Head of caudate nucleus (tissue), 42 donors: Measurements from ENCODE around the gene CDH4.
"Not testable (repeated sequence)": the region's sequence is repeated elsewhere in the genome, so short reads cannot be mapped to it uniquely, and the experiment has no call there.

Source experiments
- DNase-seq, 42 donors: peaks; one replicate each; pipeline versions ENCODE4 v3.0.0 to v3.0.0-alpha.2; 2020 to 2021; ENCODE audit warnings: mixed read lengths in 7 of 42
- intact Hi-C: fragments of 100-400 bp; cut with DNase I; formaldehyde crosslinking; loops from one replicate; pipeline ENCODE4 v1.15.0; 2022

CDH4 gene

GRCh38 chr20:61968036-61968810 is 716.2 kb downstream of the CDH4 start:
- intact Hi-C loops = no loop called here
- DNase-seq = peak in 2 of 42 donors; percentile 3 to 8

DNA sequence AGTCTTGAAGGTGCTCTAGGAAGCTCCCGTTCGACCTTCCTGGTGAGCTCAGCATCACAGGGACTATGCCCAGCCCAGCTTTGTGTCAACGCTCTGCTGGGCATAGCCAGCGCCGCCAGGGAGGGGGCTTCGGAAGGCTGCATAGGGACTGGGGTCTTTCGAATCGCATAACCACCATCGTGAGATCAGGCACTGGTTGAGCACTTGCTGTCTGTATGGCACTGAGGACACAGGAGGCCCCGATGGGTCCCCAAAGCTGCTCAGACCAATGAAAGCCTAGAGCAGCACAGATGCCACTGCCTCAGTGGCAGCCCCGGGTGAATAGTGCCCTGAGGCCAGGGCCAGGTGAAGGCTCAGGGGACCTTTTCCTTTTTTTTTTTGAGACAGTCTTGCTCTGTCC is 716.9 kb downstream of the CDH4 start:
- intact Hi-C loops = no loop called here
- DNase-seq = no peak

GRCh38 chr20:61969806-61970205 is 717.7 kb downstream of the CDH4 start:
- intact Hi-C loops = no loop called here
- no peak for DNase-seq

GRCh38 chr20:61970357-61970756 is 718.3 kb downstream of the CDH4 start:
- intact Hi-C loops = no loop called here
- DNase-seq = peak in 14 of 42 donors; percentile 4 to 64 (median 36)

- peak in 1 of 42 donors; percentile 1 for DNase-seq
- intact Hi-C loops = not testable (repeated sequence)
Observed at GRCh38 chr20:61971595-61971994, 719.5 kb downstream of the CDH4 start.

DNA sequence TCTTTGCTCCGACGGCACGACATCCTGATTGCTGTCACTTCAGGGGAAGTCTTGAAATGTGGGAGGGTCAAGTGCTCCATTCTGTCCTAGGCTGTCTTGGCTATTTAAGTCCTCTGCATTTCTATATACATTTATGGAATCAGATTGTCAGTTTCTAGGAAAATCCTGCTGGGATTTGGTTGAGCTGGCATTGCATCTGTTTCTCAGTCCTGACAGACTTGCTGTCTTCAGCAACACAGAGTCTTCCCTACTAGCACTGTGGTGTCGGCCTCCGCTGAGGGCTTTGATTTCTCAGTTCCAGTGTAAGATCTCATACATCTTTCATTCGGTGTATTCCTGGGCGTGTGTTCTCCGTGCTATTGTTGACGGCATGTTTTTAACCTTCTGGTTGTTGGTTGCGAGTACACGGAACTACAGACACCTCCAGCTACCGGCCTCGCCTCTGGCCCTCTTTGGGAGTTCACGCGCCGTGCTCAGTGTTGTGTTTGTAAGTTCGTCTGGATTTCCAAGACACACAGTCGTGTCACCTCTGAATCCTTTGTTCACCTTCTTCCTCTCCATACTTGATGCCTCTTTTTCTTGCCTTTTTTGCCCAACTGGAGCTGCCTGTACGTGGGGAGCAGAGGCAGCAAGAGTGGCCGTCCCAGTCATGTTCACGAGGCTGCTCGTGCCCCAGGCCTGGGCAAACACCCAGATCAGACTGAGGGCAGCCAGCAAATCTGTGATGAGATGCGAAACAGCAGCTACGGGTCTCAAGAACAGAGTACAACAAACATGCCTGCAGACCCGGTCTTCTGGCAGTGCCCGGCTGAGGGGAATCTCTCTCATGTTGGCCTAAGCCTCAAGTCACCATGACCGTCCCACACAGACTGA is 720.8 kb downstream of the CDH4 start:
- intact Hi-C loops = no loop called here
- no peak for DNase-seq

GRCh38 chr20:61973515-61974356 is 721.7 kb downstream of the CDH4 start:
- DNase-seq = peak in 1 of 42 donors; percentile 6
- intact Hi-C loops = no loop called here

DNA sequence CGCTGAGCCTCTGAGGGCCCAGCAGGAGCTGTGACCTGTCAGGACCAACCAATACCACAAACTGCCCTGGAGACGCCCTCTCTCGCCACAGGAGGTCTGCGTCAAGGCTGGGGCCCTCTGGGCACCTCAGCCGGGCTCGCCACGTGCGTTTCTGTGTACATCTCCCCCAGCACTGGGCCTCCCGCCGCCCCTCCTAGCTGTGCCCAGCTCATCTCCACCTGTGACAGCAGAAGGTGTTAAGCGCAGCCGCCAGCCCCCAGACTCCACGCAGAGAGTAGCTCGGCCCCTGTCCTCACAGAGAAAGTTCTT is 722.2 kb downstream of the CDH4 start:
- intact Hi-C loops = no loop called here
- DNase-seq = peak in 1 of 42 donors; percentile 9

DNA sequence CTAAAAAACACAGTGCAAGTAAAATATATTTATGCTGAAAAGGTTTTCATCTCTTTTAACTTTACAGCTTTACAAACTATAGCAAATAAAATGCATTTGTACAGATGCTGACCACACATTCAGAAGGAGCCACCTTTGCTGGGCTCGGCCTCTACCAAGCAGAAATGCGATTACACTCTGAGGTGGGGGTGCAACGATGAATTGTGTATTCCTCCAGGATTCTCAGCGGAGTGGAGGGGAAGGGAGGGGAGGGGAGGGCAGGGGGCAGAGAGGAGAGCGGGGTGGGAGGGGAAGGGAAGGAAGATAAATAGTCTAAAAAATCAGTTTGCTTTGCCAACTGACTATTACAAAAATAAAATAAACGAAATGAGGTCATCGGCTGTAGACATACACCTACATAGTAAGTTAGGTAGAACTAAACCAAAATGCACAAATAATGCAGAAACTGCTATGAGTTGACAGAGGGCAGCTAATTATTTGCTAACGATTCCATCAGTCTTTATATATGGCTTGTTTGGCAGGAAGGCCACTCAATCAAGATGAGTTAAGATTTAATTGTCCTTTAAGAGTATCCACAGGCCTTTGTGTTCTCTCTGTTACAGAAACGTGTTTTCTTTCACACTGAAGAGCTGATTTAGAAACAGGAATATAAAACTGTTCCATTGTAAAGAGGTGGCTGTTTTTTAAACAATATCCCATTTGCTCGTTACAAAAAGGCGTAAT is 723.5 kb downstream of the CDH4 start:
- intact Hi-C loops = no loop called here
- no peak for DNase-seq

DNA sequence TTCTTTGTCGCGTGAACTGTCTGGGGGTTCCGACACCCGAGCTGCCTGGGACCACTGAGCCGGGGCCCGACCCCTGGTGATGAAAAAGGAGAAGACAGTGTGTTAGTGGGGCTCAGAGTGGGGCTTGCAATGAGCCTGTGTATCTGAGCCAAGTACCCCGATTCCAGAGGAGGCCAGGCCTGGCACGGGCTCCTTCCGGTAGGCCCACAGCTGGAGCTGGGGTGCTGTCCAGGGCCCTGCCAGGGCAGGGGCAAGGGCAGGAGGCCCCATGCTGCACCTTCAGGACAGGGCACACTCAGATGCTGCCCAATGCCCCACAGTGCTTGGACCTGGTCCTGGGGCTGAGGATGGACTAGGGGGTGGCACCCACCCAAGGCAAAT is 724.2 kb downstream of the CDH4 start:
- no peak for DNase-seq
- intact Hi-C loops = no loop called here

- intact Hi-C loops = no loop called here
- DNase-seq = peak in 12 of 42 donors; percentile 6 to 56 (median 23)
Observed at GRCh38 chr20:61976644-61977418, 724.8 kb downstream of the CDH4 start.

DNA sequence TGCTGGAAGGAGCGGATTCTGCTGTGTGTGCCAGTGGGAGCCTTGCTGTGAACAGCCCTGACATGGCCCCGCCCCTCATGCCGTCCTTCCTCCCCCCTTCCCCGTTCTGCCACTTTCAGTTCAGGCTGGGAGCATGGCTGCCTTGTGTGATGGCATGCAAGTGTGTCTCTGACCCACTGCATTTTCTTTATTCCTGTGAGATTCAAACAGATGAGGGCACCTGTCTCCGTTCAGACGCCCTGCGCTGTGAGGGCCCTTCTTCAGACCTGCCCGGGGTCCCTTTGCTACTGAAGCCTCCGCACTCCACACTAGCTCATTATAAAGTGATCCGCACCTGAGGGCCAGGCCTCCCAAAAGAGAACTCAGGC is 725.3 kb downstream of the CDH4 start:
- intact Hi-C loops = no loop called here
- DNase-seq = peak in 1 of 42 donors; percentile 2

GRCh38 chr20:61978491-61978890 is 726.4 kb downstream of the CDH4 start:
- intact Hi-C loops = no loop called here
- DNase-seq = peak in 1 of 42 donors; percentile 5

DNA sequence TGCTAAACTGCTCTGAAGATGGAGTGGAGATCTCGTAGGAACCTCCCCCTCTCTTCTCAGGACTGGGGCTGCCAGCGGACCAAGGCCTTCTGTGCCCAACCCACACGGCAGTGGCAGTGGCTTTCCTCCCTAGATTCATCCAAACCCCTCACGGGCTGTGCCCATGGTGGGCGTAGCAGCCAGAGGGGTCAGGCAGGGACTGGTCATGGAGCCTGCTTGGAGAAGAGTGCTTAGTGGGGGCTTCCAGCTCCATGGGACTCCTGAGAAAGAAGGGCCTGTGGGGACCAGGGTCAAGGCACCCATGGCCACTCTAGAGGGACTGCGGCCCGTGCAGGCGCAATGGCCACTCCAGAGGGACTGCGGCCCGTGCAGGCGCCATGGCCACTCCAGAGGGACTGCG is 727.0 kb downstream of the CDH4 start:
- intact Hi-C loops = no loop called here
- peak in 1 of 42 donors; percentile 10 for DNase-seq

- DNase-seq = peak in 1 of 42 donors; percentile 17
- intact Hi-C loops = no loop called here
Observed at GRCh38 chr20:61979701-61980635, 727.9 kb downstream of the CDH4 start.

DNA sequence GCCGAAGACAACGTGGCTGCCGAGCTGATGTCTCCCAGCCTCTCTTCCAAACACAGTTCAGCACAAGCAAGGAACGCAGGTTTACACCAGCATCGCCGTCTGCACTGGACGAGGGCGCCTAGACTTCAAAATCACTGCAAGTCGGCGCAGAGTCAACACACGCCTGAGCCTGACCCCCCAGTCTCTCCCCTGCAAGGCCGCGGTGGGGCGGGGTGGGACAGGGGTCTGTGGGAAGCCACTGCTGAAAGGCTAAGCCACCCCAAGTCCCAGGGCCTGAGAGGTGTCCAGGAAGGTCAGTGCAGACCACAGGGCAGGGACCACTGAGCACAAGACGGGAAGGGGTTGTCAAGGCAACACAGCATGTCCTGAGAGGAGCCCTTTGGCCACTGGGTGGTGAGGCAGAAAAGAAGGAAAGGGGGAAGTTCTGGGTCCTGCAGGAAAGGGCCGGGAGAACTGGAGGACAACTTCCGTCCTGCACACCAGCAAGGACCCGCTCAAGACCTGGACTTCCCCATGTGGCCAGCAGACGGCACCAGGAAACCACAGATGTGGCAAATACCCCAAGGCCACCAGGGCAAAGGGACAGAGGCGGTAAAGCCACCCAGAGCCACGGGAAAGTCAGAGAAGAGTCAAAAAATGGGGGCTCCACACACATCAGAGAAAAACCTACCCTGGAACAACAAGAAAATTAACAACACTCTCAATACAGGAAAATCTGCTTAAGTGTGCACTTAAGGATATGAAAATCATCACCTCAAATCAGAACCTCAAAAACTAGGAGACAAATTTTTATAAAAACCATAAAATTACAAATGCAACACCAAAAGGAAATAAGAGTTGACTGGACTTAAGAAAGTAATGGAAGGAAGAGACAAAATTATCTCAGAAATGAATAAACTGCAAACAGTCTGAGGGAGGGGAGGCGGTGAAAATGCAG is 728.9 kb downstream of the CDH4 start:
- intact Hi-C loops = no loop called here
- DNase-seq = peak in 12 of 42 donors; percentile 14 to 63 (median 38)
